HG02938 (cell line): ENCODE measurements around the gene KRT73.

Source experiments
- ATAC-seq: cut with Tn5 transposase; IDR thresholded peaks from one replicate; pipeline ENCODE4 v1.9.1; 2021; ENCODE audit warnings: mild to moderate bottlenecking, moderate library complexity; ENCODE audit not compliant: unreplicated experiment

The KRT73 gene

GRCh38 chr12:52575256-52575655, 43.1 kb downstream of the KRT73 start:
- ATAC-seq = no peak

DNA sequence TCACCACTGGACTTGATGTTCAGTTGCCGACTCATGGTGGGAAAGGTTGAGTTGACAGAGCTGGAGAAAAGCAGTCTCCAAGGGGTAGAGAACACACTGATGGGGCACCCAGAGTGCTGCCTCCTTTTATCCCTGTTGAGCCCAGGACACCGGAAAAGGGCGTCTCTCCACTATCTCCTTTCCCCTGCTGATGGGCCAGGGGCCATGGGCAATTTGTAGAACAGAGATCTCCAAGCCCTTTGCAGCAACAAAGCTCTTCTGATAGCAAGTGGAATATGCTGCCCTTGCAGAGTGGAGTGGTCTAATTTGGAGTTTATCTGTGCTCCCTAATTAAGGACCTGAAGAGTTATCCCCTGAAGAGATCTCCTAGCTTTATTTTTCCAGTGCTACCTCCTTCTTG, 44.6 kb downstream of the KRT73 start, which contains the start of gene KRT74:
Gene KRT74 (minus strand): TSS at position 101 of the 400 bp plus-strand sequence. CDS start 66 bp downstream, at position 35.
- ATAC-seq = no peak

DNA sequence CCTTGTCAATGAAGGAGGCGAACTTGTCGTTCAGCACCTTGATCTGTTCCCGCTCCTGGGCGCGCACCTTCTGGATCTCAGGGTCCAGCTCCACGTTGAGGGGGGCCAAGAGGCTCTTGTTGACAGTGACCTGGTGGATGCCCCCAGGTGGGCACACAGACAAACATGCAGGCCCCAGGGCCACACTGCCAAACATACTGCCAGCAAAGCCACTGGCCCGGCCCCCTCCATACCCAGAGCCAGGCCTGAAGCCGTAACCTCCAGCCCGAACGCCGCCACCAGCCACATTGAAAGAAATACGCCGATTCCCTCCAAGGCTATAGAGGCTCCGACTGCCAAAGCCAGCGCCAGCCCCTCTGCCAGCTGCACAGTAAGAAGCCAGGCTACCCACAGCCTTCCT, 45.1 kb downstream of the KRT73 start:
- no peak for ATAC-seq

DNA sequence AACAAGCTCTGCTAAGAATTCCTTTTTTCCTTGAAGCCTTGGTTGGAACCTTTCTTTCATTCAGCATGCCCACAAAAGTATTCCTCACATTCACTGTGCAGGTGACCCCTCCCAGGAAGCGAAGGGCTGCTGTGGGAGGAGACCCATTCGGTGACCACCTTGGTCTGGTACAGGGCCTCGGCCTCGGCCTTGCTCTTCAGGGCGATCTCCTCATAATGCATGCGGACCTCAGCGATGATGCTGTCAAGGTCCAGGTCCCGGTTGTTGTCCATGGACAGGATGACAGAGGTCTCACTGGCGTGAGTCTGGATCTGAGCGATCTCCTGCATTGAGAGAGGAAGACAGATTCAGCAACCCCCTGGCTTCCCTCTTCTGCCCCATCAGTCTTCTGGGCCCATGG, 47.8 kb downstream of the KRT73 start:
- no peak for ATAC-seq

GRCh38 chr12:52568111-52568510, 50.2 kb downstream of the KRT73 start:
- ATAC-seq = no peak

GRCh38 chr12:52566847-52567291, 51.5 kb downstream of the KRT73 start:
- ATAC-seq = no peak

DNA sequence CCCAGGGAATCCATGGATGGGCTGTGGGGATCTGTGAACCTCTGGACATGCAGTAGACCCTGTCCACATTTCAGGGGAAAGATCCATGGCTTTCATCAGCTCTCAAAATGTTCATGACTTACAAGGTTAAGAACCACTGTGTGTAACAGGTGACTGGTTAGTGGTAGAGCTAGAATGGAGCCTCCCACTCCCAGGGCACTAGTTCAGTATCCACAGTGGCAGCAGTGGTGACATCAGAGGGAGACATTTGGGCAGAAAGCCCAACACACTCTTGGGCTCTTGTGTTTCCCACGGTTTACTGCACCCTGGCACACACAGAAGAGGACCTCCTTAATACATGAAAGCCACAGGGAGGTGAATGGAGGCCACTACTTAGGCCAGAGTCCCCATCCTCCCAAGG, 53.8 kb downstream of the KRT73 start:
- no peak for ATAC-seq

DNA sequence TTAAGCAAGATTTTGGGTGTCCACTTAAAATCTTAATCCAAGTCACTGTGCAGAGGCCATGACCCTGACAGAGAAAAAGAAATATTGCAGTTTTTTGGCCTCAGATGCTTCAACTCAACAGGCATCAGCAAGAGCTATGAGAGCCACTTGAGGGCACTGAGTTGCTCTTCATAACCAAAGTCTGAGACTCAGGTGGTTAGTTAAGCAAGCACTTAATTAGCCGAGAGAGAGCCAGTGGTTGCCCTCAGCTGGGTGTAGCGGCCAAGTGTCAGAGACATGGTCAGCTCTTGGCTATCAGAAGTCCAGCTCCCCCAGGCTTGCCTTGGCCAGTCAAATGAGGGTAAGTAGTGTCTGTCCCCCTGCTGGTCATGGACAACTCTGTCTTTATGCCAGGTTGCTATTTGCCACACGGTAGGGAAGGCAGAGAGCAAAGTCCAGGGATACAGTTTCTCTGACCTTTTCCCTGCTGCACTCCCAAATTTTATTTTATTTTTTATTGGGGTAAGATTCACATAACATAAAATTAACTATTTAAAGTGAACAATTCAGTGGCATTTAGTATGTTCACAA, 56.4 kb downstream of the KRT73 start:
- no peak for ATAC-seq

GRCh38 chr12:52559979-52560378, 58.4 kb downstream of the KRT73 start:
- ATAC-seq = no peak

DNA sequence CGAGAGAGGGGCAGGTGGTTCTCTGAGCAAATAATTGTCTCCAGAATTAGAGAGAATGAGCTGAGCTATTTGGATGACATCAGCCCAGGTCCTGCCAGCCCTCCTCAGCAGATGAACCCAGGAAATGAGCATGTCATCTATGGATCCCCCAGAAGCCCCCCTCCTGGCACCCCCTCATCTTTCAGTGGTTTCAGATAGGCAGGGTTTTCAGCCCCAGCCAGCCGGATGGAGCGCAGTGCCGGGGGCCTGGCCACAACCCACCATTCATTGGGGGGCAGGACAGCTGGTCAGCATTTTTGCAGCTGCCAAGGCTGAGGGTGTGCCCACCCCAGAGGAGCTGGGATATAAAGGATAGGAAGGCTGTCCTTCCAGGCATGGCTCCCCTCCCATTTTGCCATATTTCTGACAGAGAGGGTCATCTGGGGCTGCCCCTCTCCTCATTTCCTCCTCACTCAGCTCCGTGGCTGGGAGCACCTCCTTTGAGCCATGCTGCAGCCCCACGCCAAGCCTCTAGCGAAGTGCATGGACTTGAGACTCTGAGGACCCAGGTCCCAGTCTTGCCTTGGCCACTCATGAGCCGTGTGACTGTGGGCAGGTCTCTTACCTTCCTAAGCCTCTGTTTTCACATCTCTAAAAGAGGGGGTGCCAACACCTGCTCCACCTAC, 59.4 kb downstream of the KRT73 start:
- no peak for ATAC-seq
